Posterior vena cava (tissue), 2 donors: ENCODE data around the gene PPP2R2B. TPM values are rescaled to one million over a fixed set of nuclear protein-coding genes. Genes with fewer than 3 reads are reported as not detected.
"Not testable (repeated sequence)": the region's sequence is repeated elsewhere in the genome, so short reads cannot be mapped to it uniquely, and the experiment has no call there.

ENCODE experiments used
- DNase-seq: peaks from one replicate; pipeline ENCODE4 v3.0.0-alpha.2; 2020; ENCODE audit warnings: low spot score
- intact Hi-C, 2 donors: fragments of 100-400 bp; cut with DNase I; formaldehyde crosslinking; loops; one replicate each; pipeline versions ENCODE4 v1.14.1 to v1.14.2; 2022 to 2023
- total RNA-seq, 2 donors: library from RNA; stranded (reverse); fragmentation: NEBNext Ultra II Directional; extraction: Animal tissue kit (Norgen Biotek cat#: 25700); gene quantifications; one replicate each; pipeline ENCODE4 v1.2.1, GENCODE V29; 2021
- donor health status: DM: yes; HTN: yes; CAD: no.
- donor health status: DM: yes; HTN: yes; CAD: no.

Gene PPP2R2B
- total RNA-seq, 2 donors from 2014 or later = 17.3 to 53.1 TPM

- no peak for DNase-seq
- intact Hi-C loops = loop anchor here in 1 of 2 donors (1.0 kb wide), 1 partner anchor 34 kb away; no protein-coding TSS in a partner anchor
Measured at GRCh38 chr5:146599261-146599660, 279.3 kb downstream of the PPP2R2B start.

GRCh38 chr5:146595088-146595487 is 283.5 kb downstream of the PPP2R2B start:
- DNase-seq = no peak
- intact Hi-C loops = no loop called here

DNA sequence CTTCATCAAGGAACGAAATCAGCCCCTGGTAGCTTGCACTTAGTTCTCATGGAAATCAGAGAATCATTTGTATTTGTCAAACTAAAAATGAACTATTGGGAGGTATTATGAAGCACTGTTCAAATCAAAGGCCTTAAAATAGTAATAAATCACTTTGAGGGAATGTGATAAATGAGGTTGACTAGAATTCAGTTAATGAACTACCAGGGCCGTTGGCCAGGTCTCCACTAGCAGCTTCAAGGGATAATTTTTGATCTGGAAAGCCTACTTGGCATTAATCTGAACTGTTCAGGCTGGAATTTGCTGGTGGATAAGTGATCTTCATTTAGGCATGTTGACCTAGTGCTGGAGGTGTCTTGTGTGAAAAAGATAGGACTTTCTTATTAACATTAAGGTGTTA is 286.2 kb downstream of the PPP2R2B start:
- intact Hi-C loops = no loop called here
- no peak for DNase-seq

- intact Hi-C loops = no loop called here
- no peak for DNase-seq
Measured at GRCh38 chr5:146589028-146589345, 289.6 kb downstream of the PPP2R2B start.

DNA sequence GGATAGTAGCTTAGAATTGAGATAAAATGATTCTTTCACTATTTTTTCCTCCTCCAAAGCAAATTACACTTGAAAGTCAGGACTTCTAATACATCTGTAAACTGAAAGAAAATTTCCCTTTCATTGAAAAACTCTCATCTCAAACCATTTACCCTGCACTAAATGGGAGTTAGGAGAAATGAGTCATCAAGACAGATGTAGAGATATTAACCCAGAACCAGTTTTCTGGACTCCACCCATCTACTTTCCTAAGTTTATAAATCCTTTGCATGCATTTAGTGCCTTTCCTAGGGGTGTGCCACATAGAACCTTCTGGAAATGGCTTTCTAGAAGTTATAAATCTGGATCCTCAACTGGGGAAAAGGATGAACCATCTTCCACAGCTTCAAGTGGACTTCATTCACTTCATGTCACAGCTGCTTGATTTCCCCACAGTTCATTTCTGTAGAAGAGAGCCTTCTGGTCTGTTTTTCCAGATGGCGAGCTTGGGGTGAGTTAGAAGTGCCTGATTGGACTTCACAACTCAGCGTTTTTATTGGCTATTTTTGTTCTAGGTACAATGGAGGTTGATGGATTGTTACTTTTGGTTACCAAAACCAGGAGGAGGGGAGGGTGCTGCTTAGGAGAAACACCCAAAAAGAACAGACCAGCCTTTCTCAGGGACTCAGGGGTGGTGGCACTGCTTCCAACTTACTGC is 290.1 kb downstream of the PPP2R2B start:
- intact Hi-C loops = no loop called here
- no peak for DNase-seq

DNA sequence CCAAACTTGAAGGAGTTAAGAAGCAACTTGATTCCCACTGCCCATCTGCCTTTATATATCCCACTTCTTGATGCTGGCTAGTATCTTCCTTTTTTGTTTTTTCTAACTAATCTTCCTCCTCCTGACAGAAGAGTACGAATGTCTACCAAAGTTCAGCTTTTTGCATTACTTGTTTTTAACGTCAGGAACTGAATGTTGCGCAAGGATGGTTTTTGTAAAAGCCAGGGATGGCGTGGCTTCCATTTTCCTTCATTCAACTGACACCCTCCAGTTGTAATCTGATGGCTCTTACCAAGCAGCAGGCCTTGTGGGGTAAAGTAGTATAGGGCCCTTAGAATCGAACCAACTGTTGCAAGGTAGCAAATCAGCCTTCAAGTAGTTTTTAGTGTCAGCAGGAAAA is 291.8 kb downstream of the PPP2R2B start:
- intact Hi-C loops = no loop called here
- DNase-seq = no peak

DNA sequence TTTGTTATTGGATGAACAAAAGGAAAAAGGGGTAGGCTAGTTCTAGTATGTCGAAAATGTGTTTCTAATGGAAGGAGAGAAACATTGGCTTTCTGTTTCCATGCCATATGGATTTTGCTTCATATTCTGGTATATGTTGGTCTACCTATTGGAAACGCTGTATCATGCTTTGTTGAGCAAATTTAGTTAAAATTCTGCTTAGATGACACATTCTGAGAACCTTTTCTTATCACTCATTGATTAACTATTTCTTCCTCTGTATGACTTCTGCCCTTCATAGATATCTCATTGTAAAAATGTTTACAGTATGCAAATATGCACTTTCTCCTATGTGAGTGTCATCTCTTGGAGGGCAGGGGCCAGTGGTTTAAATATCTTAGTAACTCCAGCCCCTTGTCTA is 293.8 kb downstream of the PPP2R2B start:
- intact Hi-C loops = no loop called here
- DNase-seq = no peak

DNA sequence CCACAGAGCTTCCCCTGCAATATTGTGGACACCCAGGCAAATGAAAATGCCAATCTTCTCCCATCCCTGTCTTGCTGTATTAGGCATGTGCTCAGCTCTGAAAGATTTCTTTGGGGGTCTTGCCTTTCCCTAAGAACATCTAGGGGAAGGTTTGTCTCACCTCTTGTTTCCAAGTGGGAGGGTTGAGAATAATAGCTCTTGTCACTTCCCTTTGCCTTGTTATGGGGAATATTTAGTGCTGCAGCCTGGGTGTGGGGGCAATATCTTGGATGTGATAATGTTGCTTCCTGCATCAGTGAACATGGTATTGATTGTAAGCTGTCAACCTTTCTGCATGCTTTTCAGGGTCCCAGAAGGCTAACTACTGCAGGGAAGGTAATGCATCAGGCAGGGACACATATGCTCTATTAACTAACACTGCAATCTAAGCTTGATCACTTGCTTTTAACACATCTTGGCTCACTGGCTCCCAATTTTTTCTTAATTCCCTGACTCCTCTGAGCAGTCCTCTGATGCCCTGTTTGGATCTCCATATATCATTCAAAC is 296.4 kb downstream of the PPP2R2B start:
- intact Hi-C loops = no loop called here
- no peak for DNase-seq

- DNase-seq = no peak
Measured at GRCh38 chr5:146580237-146580636, 298.3 kb downstream of the PPP2R2B start.

DNA sequence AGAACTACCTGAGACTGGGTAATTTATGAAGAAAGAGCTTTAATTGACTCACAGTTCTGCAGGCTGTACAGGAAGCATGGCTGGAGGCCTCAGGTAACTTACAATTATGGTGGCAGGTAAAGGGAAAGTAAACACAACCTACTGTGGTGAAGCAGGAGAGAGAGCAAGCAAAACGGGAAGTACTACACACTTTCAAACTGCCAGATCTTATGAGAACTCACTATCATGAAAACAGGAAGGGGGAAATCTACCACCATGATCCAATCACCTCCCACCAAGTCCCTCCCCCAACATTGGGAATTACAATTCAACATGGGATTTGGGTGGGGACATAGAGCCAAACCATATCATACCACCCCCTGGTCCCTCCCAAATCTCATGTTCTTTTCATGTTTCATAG is 303.8 kb downstream of the PPP2R2B start:
- intact Hi-C loops = no loop called here
- no peak for DNase-seq

More at GRCh38 chr5:146580237-146580636, 298.3 kb downstream of the PPP2R2B start:
- intact Hi-C loops = no loop called here

DNA sequence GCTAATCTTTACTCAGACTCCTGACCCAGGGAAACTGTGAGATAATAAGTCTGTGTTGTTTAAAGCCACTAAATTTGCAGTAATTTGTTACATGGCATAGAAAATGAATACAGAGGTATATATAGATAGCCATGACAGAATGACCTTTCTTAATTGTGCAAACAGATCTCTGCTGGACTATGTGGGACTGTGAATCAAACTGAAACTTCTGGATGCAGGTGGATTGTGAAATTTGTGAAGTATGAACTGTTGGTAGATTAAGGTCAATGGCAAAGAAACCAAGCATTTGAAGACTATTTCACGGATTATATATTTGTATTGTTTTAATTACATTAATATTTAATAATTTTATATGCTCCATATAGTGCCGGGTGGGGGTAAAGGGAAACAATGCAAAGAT is 310.4 kb downstream of the PPP2R2B start:
- intact Hi-C loops = no loop called here
- no peak for DNase-seq

DNA sequence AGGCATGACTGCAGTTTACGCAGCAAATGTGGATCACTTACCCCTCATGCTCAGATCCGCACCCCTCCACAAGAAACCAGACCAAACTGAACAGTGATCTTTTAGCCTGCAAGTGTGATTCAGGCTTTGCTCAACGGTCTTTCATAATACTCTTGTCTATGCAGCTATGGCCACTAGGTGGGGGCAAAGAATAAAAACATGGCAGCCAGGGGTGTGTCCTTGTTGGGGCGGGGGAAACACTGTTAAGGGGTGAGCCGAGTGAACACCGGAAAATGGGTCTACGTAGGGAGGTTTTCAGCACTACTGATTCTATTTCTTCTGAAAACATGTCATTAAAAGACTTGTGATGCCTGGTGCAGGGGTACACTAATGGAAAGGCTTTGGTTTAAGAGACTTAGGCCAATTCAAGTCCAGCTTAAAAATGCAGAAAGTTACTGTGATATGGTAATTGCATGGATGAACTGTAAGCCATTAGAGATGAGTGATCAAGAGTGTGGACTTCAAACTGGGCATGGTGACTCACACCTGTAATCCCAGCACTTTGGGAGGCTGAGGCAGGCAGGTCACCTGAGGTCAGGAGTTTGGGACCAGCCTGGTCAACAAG is 312.7 kb downstream of the PPP2R2B start:
- no peak for DNase-seq
- intact Hi-C loops = no loop called here

DNA sequence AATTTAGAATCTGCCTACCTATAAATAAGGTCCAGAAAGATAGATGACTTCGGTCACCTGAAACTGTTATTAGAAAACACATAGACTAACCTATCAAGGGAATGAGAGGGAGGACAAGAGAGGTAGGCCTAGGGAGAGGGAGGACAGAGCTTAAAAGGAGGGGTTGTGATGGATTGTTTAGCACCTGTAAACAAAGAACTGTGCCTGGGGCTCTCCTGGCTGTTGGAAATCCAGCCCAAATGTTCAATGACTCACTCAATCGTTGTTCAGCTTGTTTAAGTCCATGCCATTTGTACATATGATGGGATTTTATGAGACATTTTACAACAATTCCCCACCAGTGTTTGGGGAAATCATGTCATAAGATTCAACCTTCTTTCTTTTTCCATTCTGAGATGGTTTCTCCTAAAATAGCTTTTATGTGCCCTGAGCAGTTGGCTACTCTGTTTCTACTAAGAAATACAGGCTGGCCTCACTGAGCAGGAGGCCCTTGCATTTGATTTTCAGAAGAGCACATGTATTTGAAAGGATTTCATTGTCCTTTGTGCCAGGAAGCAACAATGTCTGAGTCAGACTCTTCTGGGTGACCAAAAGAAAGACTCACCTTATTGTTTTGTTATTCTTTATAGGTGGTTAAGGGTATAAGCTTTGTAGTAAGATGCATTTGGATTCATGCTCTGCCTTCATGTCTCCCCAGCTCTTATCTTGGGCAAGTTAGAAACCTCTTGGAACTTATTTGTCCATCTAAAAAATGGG is 314.4 kb downstream of the PPP2R2B start:
- intact Hi-C loops = no loop called here

GRCh38 chr5:146562461-146562860 is 316.1 kb downstream of the PPP2R2B start:
- DNase-seq = no peak
- intact Hi-C loops = no loop called here

More for the DNA sequence above, 314.4 kb downstream of the PPP2R2B start:
- DNase-seq = no peak

DNA sequence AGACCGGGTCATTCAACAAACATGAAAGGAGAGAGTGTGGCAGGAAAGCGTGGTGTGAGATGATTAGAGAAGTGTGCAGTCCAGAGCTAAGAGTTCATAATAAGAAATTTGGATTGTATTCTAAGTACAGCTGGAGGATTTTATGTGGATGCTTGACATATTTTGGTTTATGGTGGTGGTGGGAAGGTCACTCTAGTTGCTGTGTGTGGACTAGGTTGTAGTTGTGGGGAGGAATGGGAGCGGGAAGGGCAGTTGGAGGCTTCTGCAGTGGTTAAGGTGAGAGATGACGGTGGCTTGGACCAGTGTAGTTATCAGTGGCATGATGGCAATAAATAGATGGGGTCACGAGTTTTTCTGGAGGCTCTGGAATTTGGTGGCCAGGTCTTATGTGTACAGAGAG is 316.8 kb downstream of the PPP2R2B start:
- no peak for DNase-seq
- intact Hi-C loops = no loop called here

DNA sequence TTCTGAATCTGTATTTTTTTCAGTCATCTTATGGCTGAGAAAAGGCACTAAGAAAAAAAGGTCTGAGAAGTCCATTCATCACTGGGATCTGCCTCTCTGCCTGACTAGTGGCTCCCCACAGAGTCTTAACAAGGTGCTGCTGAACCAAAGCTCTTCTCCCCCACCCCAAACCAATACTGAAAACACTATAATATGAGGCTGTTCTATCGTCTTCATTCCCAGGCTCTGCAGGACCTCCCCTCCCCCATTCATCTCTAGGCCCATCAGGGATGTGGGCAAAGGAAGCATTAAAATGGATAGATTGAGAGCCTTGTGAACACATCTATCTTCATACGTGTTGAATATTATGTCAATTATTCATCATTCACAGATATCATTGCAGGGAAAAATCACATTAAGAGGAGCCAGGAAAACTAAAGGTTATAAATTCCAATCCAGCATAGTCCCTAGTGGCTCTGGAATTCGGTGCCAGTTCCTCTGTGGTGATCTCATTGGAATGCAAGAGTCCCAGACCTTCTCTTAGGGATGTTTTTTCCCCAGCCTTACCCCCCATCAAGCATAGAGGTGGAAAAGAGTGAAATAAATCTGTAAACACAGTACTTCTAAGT is 318.2 kb downstream of the PPP2R2B start:
- intact Hi-C loops = no loop called here
- DNase-seq = no peak

GRCh38 chr5:146556884-146557283 is 321.7 kb downstream of the PPP2R2B start:
- intact Hi-C loops, DNase-seq: not testable (repeated sequence)

GRCh38 chr5:146553446-146553845 is 325.1 kb downstream of the PPP2R2B start:
- DNase-seq = no peak
- intact Hi-C loops = no loop called here

DNA sequence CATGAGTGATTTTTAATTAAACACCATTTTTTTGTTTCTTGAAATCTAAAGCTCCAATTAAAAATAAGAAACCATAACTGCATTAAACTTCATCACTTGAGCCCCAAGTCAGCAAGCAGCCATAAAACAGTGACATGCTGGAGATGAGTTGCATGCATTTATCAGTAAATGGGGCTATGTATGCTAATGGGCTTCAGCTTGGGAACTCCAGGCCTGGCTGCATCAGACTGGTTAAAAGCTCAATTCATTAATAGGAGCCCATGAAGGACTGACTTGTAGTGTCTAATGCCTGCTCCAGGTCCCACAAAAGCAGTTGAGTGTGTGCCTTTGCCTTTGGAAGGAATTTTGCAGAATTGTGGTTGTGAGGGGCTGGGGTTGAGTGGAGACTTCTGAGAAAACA is 328.9 kb downstream of the PPP2R2B start:
- DNase-seq = no peak
- intact Hi-C loops = no loop called here
